Measurements from ENCODE around the gene MCL1.

Gene MCL1

GRCh38 chr1:150553392-150554085 lies 25.9 kb downstream of the MCL1 start:
- Histone ChIP-seq H3K9ac (ENCODE audit: low read depth, low read length, poor library complexity, severe bottlenecking) (no peak overlapping the region), H3K27me3 (ENCODE audit: insufficient read depth, low read length, poor library complexity, severe bottlenecking) (no peaks in the 10 kb centered on the region), H3K4me2 (ENCODE audit: low read depth, low read length, poor library complexity, severe bottlenecking) (no peak overlapping the region), H3K79me2 (ENCODE audit: insufficient read depth, low read length) (no peaks in the 10 kb centered on the region), H3K9me2 (replicated peaks; ENCODE audit: low read depth, low read length) (no peaks in the 10 kb centered on the region), H3K9me3 (ENCODE audit: insufficient read depth, low read depth, low read length) (no peaks in the 10 kb centered on the region), H3K36me3 (ENCODE audit: insufficient read depth, low read length) (no peaks in the 10 kb centered on the region), H2AFZ (ENCODE audit: low read length) (no peak overlapping the region), H4K20me1 (ENCODE audit: insufficient read depth, low read length, poor library complexity, severe bottlenecking) (no peaks in the 10 kb centered on the region), H3K4me3 (ENCODE audit: low read length, poor library complexity, severe bottlenecking) (no peak overlapping the region), H3F3A (ENCODE audit: low read depth) (no peaks in the 10 kb centered on the region), H3K4me1 (ENCODE audit: insufficient read depth, low read length, poor library complexity, severe bottlenecking) (no peaks in the 10 kb centered on the region)
- TF ChIP-seq CTCF (conservative IDR thresholded peaks at IDR 0.05; ENCODE audit: low read length) (no peak), EZH2phosphoT487 (IDR thresholded peaks at IDR 0.05; ENCODE audit: borderline replicate concordance) (no peak)

- Histone ChIP-seq H3K27me3 (ENCODE audit: insufficient read depth, low read length, poor library complexity, severe bottlenecking) (no peaks in the 10 kb centered on the region), H2AFZ (ENCODE audit: low read length) (no peak overlapping the region), H3F3A (ENCODE audit: low read depth) (no peaks in the 10 kb centered on the region), H3K9me2 (replicated peaks; ENCODE audit: low read depth, low read length) (no peaks in the 10 kb centered on the region), H3K79me2 (ENCODE audit: insufficient read depth, low read length) (no peaks in the 10 kb centered on the region), H3K9ac (ENCODE audit: low read depth, low read length, poor library complexity, severe bottlenecking) (no peak overlapping the region), H3K36me3 (ENCODE audit: insufficient read depth, low read length) (no peaks in the 10 kb centered on the region), H4K20me1 (ENCODE audit: insufficient read depth, low read length, poor library complexity, severe bottlenecking) (no peaks in the 10 kb centered on the region), H3K4me2 (ENCODE audit: low read depth, low read length, poor library complexity, severe bottlenecking) (no peak overlapping the region), H3K9me3 (ENCODE audit: insufficient read depth, low read depth, low read length) (no peaks in the 10 kb centered on the region), H3K4me3 (ENCODE audit: low read length, poor library complexity, severe bottlenecking) (no peak overlapping the region), H3K4me1 (ENCODE audit: insufficient read depth, low read length, poor library complexity, severe bottlenecking) (no peaks in the 10 kb centered on the region)
- TF ChIP-seq CTCF (conservative IDR thresholded peaks at IDR 0.05; ENCODE audit: low read length) (no peak), EZH2phosphoT487 (IDR thresholded peaks at IDR 0.05; ENCODE audit: borderline replicate concordance) (no peak)
Measured at GRCh38 chr1:150552911-150553289, 26.5 kb downstream of the MCL1 start.

- TF ChIP-seq EZH2phosphoT487 (IDR thresholded peaks at IDR 0.05; ENCODE audit: borderline replicate concordance) (no peak), CTCF (conservative IDR thresholded peaks at IDR 0.05; ENCODE audit: low read length) (no peak)
- H2AFZ ChIP-seq (ENCODE audit: low read length): no peak overlapping the region
- no peaks in the 10 kb centered on the region for H3K79me2 ChIP-seq (ENCODE audit: insufficient read depth, low read length)
- H3K4me2 ChIP-seq (ENCODE audit: low read depth, low read length, poor library complexity, severe bottlenecking): no peak overlapping the region
- H3K9me3 ChIP-seq (ENCODE audit: insufficient read depth, low read depth, low read length): no peaks in the 10 kb centered on the region
- H3K27me3 ChIP-seq (ENCODE audit: insufficient read depth, low read length, poor library complexity, severe bottlenecking): no peaks in the 10 kb centered on the region
- no peaks in the 10 kb centered on the region for H4K20me1 ChIP-seq (ENCODE audit: insufficient read depth, low read length, poor library complexity, severe bottlenecking)
- H3F3A ChIP-seq (ENCODE audit: low read depth): no peaks in the 10 kb centered on the region
- H3K9me2 ChIP-seq (replicated peaks; ENCODE audit: low read depth, low read length): no peaks in the 10 kb centered on the region
- H3K4me1 ChIP-seq (ENCODE audit: insufficient read depth, low read length, poor library complexity, severe bottlenecking): no peaks in the 10 kb centered on the region
- no peak overlapping the region for H3K4me3 ChIP-seq (ENCODE audit: low read length, poor library complexity, severe bottlenecking)
- no peaks in the 10 kb centered on the region for H3K36me3 ChIP-seq (ENCODE audit: insufficient read depth, low read length)
- H3K9ac ChIP-seq (ENCODE audit: low read depth, low read length, poor library complexity, severe bottlenecking): no peak overlapping the region
Measured at GRCh38 chr1:150552128-150552910, 27.1 kb downstream of the MCL1 start.
